K562 (cell line): ENCODE measurements around the gene EPHB2. TPM values are rescaled to one million over a fixed set of nuclear protein-coding genes. Genes with fewer than 3 reads are reported as not detected.

Experiments
- ATAC-seq: fragments of 200-7000 bp; cut with Tn5 transposase; 3 replicates; pipeline ENCODE4 v1.9.1; 2020; ENCODE audit warnings: moderate library complexity
- BruUV-seq: library from RNA; stranded (reverse); fragments of 400-500 nt; replicated peaks from 2 replicates; lab custom pipeline; 2021; lab: Mats Ljungman, UMichigan
- CTCF ChIA-PET: fragments of 300-600 bp; formaldehyde crosslinking; extraction: SDS; loops from one replicate; lab custom pipeline; 2021; ENCODE audit warnings: low intra/inter-chr PET ratio; lab: Yijun Ruan, JAX
- POLR2A ChIA-PET: fragments of 300-600, 350-650 bp; sonication (Branson Sonifier 250); formaldehyde crosslinking; extraction: SDS; loops from one replicate; lab custom pipeline; 2021; ENCODE audit warnings: antibody characterized with exemption, inconsistent platforms; lab: Yijun Ruan, JAX
- DNase-seq, 4 experiments: peaks; one replicate each; pipeline versions ENCODE4 v3.0.0 to v3.0.0-alpha.2; 2011 to 2018; ENCODE audit warnings: low spot score in 3 of 4, mixed read lengths in 3 of 4; ENCODE audit errors: extremely low read depth in 1 of 4
- FAIRE-seq: peaks from 2 replicates; lab custom pipeline; 2011; peaks lifted over from hg19 to GRCh38; lab: Jason Lieb, UNC
- H2AFZ ChIP-seq: 2 replicates; pipeline ENCODE4 v1.6.0; 2011; ENCODE audit warnings: low read depth, low read length, control low read depth, inconsistent platforms
- H3K27ac ChIP-seq: fragments of 200-600 bp; 3 replicates; pipeline ENCODE4 v1.8.0; 2011; ENCODE audit warnings: low read depth, mild to moderate bottlenecking, control low read depth, inconsistent platforms, low read length, moderate library complexity, mixed read lengths; ENCODE audit errors: extremely low read depth
- H3K27me3 ChIP-seq, 2 experiments: fragments of 300-600 bp in 1 of 2; 2 replicates in 1 of 2; 3 replicates in 1 of 2; pipeline versions ENCODE4 v1.6.0 to v1.8.0; 2011; ENCODE audit warnings: inconsistent platforms in 2 of 2, low read length in 2 of 2, mild to moderate bottlenecking in 1 of 2, mixed read lengths in 1 of 2, moderate library complexity in 1 of 2; ENCODE audit not compliant: control insufficient read depth in 2 of 2, insufficient read depth in 2 of 2
- H3K36me3 ChIP-seq: fragments of 300-600 bp; 3 replicates; pipeline ENCODE4 v1.8.0; 2011; ENCODE audit warnings: mild to moderate bottlenecking, low read length, inconsistent platforms; ENCODE audit not compliant: control insufficient read depth, insufficient read depth
- H3K4me1 ChIP-seq, 2 experiments: fragments of 200-600 bp in 1 of 2; replicated peaks in 1 of 2; 2 replicates in 1 of 2; 3 replicates in 1 of 2; pipeline versions ENCODE4 v1.5.1 to v1.8.0; 2011; ENCODE audit warnings: inconsistent platforms in 2 of 2, low read length in 2 of 2, mild to moderate bottlenecking in 1 of 2, mixed read lengths in 1 of 2, moderate library complexity in 1 of 2; ENCODE audit not compliant: control insufficient read depth in 2 of 2, insufficient read depth in 2 of 2
- H3K4me2 ChIP-seq: 2 replicates; pipeline ENCODE4 v1.6.1; 2011; ENCODE audit warnings: low read length, control low read depth, inconsistent platforms, mixed read lengths; ENCODE audit not compliant: insufficient read depth
- H3K4me3 ChIP-seq: fragments of 200-600 bp; sonication (generic), shearing (Covaris generic); 2 replicates; pipeline ENCODE4 v1.5.1; 2016; ENCODE audit warnings: control low read depth, inconsistent platforms
- H3K79me2 ChIP-seq: fragments of 200-600 bp; 3 replicates; pipeline ENCODE4 v1.8.0; 2011; ENCODE audit warnings: low read length, inconsistent platforms; ENCODE audit not compliant: control insufficient read depth, insufficient read depth
- H3K9ac ChIP-seq, 2 experiments: 2 replicates each; pipeline versions ENCODE4 v1.6.0 to v1.6.1; 2011; ENCODE audit warnings: low read depth in 2 of 2, low read length in 2 of 2, control low read depth in 1 of 2, inconsistent platforms in 1 of 2, mild to moderate bottlenecking in 1 of 2, mixed read lengths in 1 of 2; ENCODE audit not compliant: insufficient read depth in 1 of 2
- H3K9me1 ChIP-seq: one replicate; pipeline ENCODE4 v1.6.0; 2011; ENCODE audit warnings: inconsistent platforms, mild to moderate bottlenecking, low read length, moderate library complexity; ENCODE audit not compliant: control insufficient read depth, insufficient read depth
- H3K9me3 ChIP-seq: replicated peaks from 2 replicates; pipeline ENCODE4 v1.5.1; 2011; ENCODE audit warnings: low read depth, low read length, inconsistent platforms; ENCODE audit not compliant: control insufficient read depth, insufficient read depth
- H4K20me1 ChIP-seq: replicated peaks from 2 replicates; pipeline ENCODE4 v1.6.1; 2011; ENCODE audit warnings: low read length, inconsistent platforms, mixed read lengths; ENCODE audit not compliant: control insufficient read depth, insufficient read depth
- MBD2 ChIP-seq: sonication (generic); IDR thresholded peaks from 2 replicates; pipeline ENCODE4 v1.6.1; 2016; ENCODE audit warnings: low read depth, borderline replicate concordance
- MTA1 ChIP-seq: fragments of 450-650 bp; IDR thresholded peaks from 2 replicates; pipeline ENCODE4 v1.6.1; 2017; ENCODE audit warnings: borderline replicate concordance
- SRSF3 ChIP-seq: fragments of 200-400 bp; formaldehyde crosslinking; IDR thresholded peaks from 2 replicates; pipeline ENCODE4 v1.6.1; 2016; ENCODE audit warnings: mild to moderate bottlenecking, low read length, moderate library complexity; ENCODE audit not compliant: insufficient read depth
- TRIM28 ChIP-seq: fragments of 450-650 bp; IDR thresholded peaks from 2 replicates; pipeline ENCODE4 v1.6.1; 2017
- ZNF146 ChIP-seq: IDR thresholded peaks from one replicate; pipeline ENCODE4 v1.6.1; 2018; ENCODE audit warnings: missing compliant biosample characterization; ENCODE audit not compliant: unreplicated experiment
- ZNF24 ChIP-seq: fragments of 450-650 bp; IDR thresholded peaks from 2 replicates; pipeline ENCODE4 v1.6.1; 2016
- WGBS: fragments of 100-300 bp; shearing (Covaris generic); methylation state at CpG from one replicate; pipeline ENCODE4 v1.1.6; 2016; ENCODE audit warnings: low coverage, mixed read lengths; ENCODE audit not compliant: insufficient coverage; ENCODE audit errors: missing lambda C conversion rate; 5-methylcytosine and 5-hydroxymethylcytosine counted together
- in situ Hi-C: fragments of 300-500 bp; cut with MboI; formaldehyde crosslinking; loops from 4 replicates; pipeline ENCODE4 v1.15.0; 2018; ENCODE audit warnings: inconsistent platforms, mixed read lengths
- intact Hi-C: fragments of 100-400 bp; cut with micrococcal nuclease; formaldehyde crosslinking; loops from 2 replicates; pipeline ENCODE4 v1.14.2; 2022
- polyA plus RNA-seq, 8 experiments: library from polyadenylated mRNA; depleted of rRNA in 4 of 8; stranded (reverse) in 5 of 8; unstranded in 3 of 8; fragments of >200 nt; fragmentation: Nextera tagmentation in 2 of 8; fragmentation: Illumina TruSeq in 1 of 8; extraction: Ambion mirVana in 2 of 8; extraction: Trizol in 1 of 8; gene quantifications; 2 replicates each; pipeline versions ENCODE4 v1.2.1 to v1.2.3, GENCODE V29; 2011 to 2014; ENCODE audit warnings: inconsistent platforms in 1 of 8, missing spikeins in 1 of 8
- total RNA-seq, 7 experiments: library from RNA; depleted of rRNA in 6 of 7; stranded (reverse); fragments of >200 nt in 6 of 7; fragmentation: Illumina TruSeq in 2 of 7; extraction: Trizol in 2 of 7; gene quantifications; 2 replicates each; pipeline versions ENCODE4 v1.2.1 to v1.2.3, GENCODE V29; 2011 to 2021; ENCODE audit warnings: low replicate concordance in 1 of 7

EPHB2 gene
- total and polyA plus RNA-seq, 9 of the 15 experiments (the other 6 are each of a cell fraction or from before 2014, with no cell fraction given) = not detected

GRCh38 chr1:22921452-22922126 is 210.9 kb downstream of the EPHB2 start:
- Histone ChIP-seq H3K27me3 (peaks cover 24 to 67% of the 10 kb centered on the region in 2 experiments), H3K4me3 (no peak overlapping the region), H3K9me3 (no peaks in the 10 kb centered on the region), H3K4me1 (no peaks in the 10 kb centered on the region), H2AFZ (no peak overlapping the region), H3K79me2 (no peaks in the 10 kb centered on the region), H3K4me2 (no peak overlapping the region), H3K36me3 (no peaks in the 10 kb centered on the region), H3K27ac (no peak overlapping the region), H3K9me1 (no peaks in the 10 kb centered on the region), H4K20me1 (0 out of 2 replicates have a peak, but pooled peaks cover 10% of the 10 kb centered on the region), H3K9ac (no peak overlapping the region)
- POLR2A ChIA-PET = interaction anchor here (0.8 to 1.2 kb wide), 4 partner anchors 9 to 285 kb away, joined by 3 read pairs; partner anchors contain the start of gene C1QA
- ATAC-seq = no peak
- DNase-seq = no peak
- 3% methylated on average over 8 of the region's 8 CpGs for WGBS
- BruUV-seq = no TSS peak
- intact Hi-C loops = no loop called here
- CTCF ChIA-PET = no interaction called here
- in situ Hi-C loops = no loop called here
- TF ChIP-seq MTA1 = no peak
- TF ChIP-seq ZNF146 (CRISPR knock-in tag) = no peak
- TF ChIP-seq MBD2 = no peak
- TF ChIP-seq SRSF3 = no peak
- no peak for FAIRE-seq

GRCh38 chr1:22922640-22923039 is 212.0 kb downstream of the EPHB2 start:
- ATAC-seq (no peak), FAIRE-seq (no peak), DNase-seq (no peak)
- Histone ChIP-seq H3K4me1 (no peaks in the 10 kb centered on the region), H4K20me1 (0 out of 2 replicates have a peak, but pooled peaks cover 6% of the 10 kb centered on the region), H3K4me2 (no peak overlapping the region), H3K27ac (no peak overlapping the region), H3K27me3 (peaks cover 34 to 59% of the 10 kb centered on the region in 2 experiments), H3K4me3 (no peak overlapping the region), H3K9ac (no peak overlapping the region), H3K9me3 (no peaks in the 10 kb centered on the region), H3K9me1 (no peaks in the 10 kb centered on the region), H2AFZ (no peak overlapping the region), H3K79me2 (no peaks in the 10 kb centered on the region), H3K36me3 (no peaks in the 10 kb centered on the region)
- WGBS = 4% methylated on average over 1 of the region's 1 CpG
- in situ Hi-C loops (no loop called here), intact Hi-C loops (no loop called here)
- CTCF ChIA-PET = no interaction called here
- no TSS peak for BruUV-seq
- POLR2A ChIA-PET = no interaction called here
- TF ChIP-seq ZNF24 (peak; percentile 87), TRIM28 (no peak)
- TF ChIP-seq, all 486 proteins: peak for 1
